ENCODE results near the gene FAM170B. TPM values are rescaled to one million over a fixed set of nuclear protein-coding genes. Genes with fewer than 3 reads are reported as not detected.

Gene FAM170B
- total RNA-seq, 1 donor from 2014 or later, result not detected

DNA sequence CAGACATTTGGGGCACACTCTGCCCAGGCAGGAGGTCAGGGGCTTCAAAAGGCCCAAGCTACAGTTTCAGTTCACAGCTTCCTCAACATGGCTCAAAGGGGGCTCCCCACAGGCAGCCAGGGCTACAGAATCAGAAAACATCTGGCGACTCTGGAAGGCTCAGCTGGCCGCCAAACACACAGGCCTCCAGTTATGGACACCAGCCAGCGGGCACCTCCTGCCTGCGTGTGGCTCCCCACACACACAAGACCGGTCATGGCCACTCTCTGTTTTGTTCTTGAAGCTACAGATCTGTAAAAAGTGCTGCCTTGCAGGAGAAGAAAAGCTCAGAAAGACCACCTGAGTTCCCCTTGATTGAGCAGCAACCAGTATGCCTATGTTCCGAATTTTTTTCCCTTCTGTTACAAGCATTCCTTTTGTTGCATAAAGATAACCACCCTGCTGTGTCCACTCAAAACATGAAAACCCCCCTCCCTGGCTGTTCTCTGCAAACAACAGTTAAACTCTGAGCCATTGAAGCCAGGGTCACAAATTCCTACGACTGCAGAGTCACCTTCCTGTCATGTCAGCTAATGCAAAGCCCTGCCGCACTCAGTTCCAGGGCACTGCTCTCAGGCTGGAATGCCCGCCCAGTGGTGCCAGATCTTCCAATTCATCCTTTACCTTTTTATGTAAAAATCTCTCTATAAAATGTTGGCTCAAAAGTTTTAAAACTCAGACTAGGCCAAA lies 52.1 kb downstream of the FAM170B start:
- H3K27ac ChIP-seq, result peak overlapping the region; percentile 59
- H3K36me3 ChIP-seq, result peaks cover 0 to 11% of the 10 kb centered on the region in 2 donors
- H3K9me3 ChIP-seq, result no peaks in the 10 kb centered on the region
- TF ChIP-seq, protein P1, sequence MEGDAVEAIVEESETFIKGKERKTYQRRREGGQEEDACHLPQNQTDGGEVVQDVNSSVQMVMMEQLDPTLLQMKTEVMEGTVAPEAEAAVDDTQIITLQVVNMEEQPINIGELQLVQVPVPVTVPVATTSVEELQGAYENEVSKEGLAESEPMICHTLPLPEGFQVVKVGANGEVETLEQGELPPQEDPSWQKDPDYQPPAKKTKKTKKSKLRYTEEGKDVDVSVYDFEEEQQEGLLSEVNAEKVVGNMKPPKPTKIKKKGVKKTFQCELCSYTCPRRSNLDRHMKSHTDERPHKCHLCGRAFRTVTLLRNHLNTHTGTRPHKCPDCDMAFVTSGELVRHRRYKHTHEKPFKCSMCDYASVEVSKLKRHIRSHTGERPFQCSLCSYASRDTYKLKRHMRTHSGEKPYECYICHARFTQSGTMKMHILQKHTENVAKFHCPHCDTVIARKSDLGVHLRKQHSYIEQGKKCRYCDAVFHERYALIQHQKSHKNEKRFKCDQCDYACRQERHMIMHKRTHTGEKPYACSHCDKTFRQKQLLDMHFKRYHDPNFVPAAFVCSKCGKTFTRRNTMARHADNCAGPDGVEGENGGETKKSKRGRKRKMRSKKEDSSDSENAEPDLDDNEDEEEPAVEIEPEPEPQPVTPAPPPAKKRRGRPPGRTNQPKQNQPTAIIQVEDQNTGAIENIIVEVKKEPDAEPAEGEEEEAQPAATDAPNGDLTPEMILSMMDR (IDR thresholded peaks at IDR 0.05), result no peak
- no peak for TF ChIP-seq POLR2A (IDR thresholded peaks at IDR 0.05)
- TF ChIP-seq POLR2AphosphoS5 (IDR thresholded peaks at IDR 0.05; ENCODE audit: insufficient read depth in 1 of 2, low read depth in 1 of 2), result no peak
- peaks cover 59% of the 10 kb centered on the region for H3K4me1 ChIP-seq
- no peaks in the 10 kb centered on the region for H3K27me3 ChIP-seq
- H3K4me3 ChIP-seq, result no peak overlapping the region
- intact Hi-C loops (cut with DNase I), result no loop called here
- no peak for DNase-seq (ENCODE audit: extremely low spot score in 2 of 2)

Other genes starting within 250 kb of the FAM170B start
- not detected for gene LRRC18, start 194.2 kb downstream of the FAM170B start, total RNA-seq
- gene VSTM4, start 18.5 kb downstream of the FAM170B start, total RNA-seq, result 14.0 TPM
- 17.9 TPM for gene TMEM273, start 54.4 kb upstream of the FAM170B start, total RNA-seq
- gene C10orf71, start 165.1 kb upstream of the FAM170B start, total RNA-seq, result not detected

All from vagina (tissue), 2 donors.